HepG2 (cell line): ENCODE measurements around the gene GTF2E1. TPM values are rescaled to one million over a fixed set of nuclear protein-coding genes. Genes with fewer than 3 reads are reported as not detected.

Source experiments
- ATAC-seq: fragments of 200-7000 bp; cut with Tn5 transposase; 3 replicates; pipeline ENCODE4 v1.9.1; 2020; ENCODE audit warnings: mild to moderate bottlenecking, moderate library complexity
- BruUV-seq: library from RNA; stranded (reverse); fragments of 400-500 nt; replicated peaks from 2 replicates; lab custom pipeline; 2021; lab: Mats Ljungman, UMichigan
- CTCF ChIA-PET: fragments of 300-600 bp; formaldehyde crosslinking; extraction: SDS; loops from one replicate; lab custom pipeline; 2021; ENCODE audit warnings: low total read pairs, inconsistent platforms, low intra/inter-chr PET ratio; lab: Yijun Ruan, JAX
- POLR2A ChIA-PET: fragments of 350-600 bp; sonication (Branson Sonifier 250); formaldehyde crosslinking; loops from one replicate; lab custom pipeline; 2020; ENCODE audit warnings: antibody characterized with exemption, inconsistent platforms; lab: Yijun Ruan, JAX
- DNase-seq: peaks from one replicate; pipeline ENCODE4 v3.0.0-alpha.2; 2015; ENCODE audit warnings: low spot score
- FAIRE-seq: peaks from 3 replicates; lab custom pipeline; 2011; peaks lifted over from hg19 to GRCh38; lab: Jason Lieb, UNC
- H2AFZ ChIP-seq: one replicate; pipeline ENCODE4 v1.6.1; 2011; ENCODE audit warnings: low read length, inconsistent platforms
- H3K27ac ChIP-seq: fragments of 300-600 bp; 3 replicates; pipeline ENCODE4 v1.8.0; 2011; ENCODE audit warnings: mixed run types, mild to moderate bottlenecking, mixed read lengths, low read length, inconsistent platforms; ENCODE audit not compliant: insufficient read depth; ENCODE audit errors: extremely low read length
- H3K27me3 ChIP-seq, 2 experiments: fragments of 200-600 bp in 1 of 2; 2 replicates in 1 of 2; 3 replicates in 1 of 2; pipeline versions ENCODE4 v1.6.0 to v1.8.0; 2011; ENCODE audit warnings: low read length in 2 of 2, mild to moderate bottlenecking in 2 of 2, moderate library complexity in 2 of 2, inconsistent platforms in 1 of 2; ENCODE audit not compliant: insufficient read depth in 2 of 2, control insufficient read depth in 1 of 2
- H3K36me3 ChIP-seq, 2 experiments: fragments of 200-600 bp in 1 of 2; replicated peaks in 1 of 2; 2 replicates in 1 of 2; 3 replicates in 1 of 2; pipeline versions ENCODE4 v1.5.1 to v1.8.0; 2011; ENCODE audit warnings: low read length in 2 of 2, inconsistent platforms in 1 of 2; ENCODE audit not compliant: insufficient read depth in 2 of 2, control insufficient read depth in 1 of 2
- H3K4me1 ChIP-seq: 2 replicates; pipeline ENCODE4 v1.5.1; 2012; ENCODE audit warnings: low read length, inconsistent platforms; ENCODE audit not compliant: insufficient read depth
- H3K4me2 ChIP-seq: 2 replicates; pipeline ENCODE4 v1.6.0; 2011; ENCODE audit warnings: low read depth, low read length, inconsistent platforms
- H3K4me3 ChIP-seq, 3 experiments: fragments of 200-600 bp in 1 of 3; sonication (generic), shearing (Covaris generic) in 1 of 3; replicated peaks in 1 of 3; 2 replicates each; pipeline ENCODE4 v1.5.1; 2011 to 2016; ENCODE audit warnings: low read length in 3 of 3, inconsistent platforms in 2 of 3, low read depth in 2 of 3, mild to moderate bottlenecking in 2 of 3, control low read depth in 1 of 3, mixed read lengths in 1 of 3; ENCODE audit not compliant: insufficient read depth in 1 of 3
- H3K79me2 ChIP-seq: one replicate; pipeline ENCODE4 v1.6.1; 2011; ENCODE audit warnings: low read length, inconsistent platforms; ENCODE audit not compliant: insufficient read depth
- H3K9ac ChIP-seq: 2 replicates; pipeline ENCODE4 v1.6.0; 2011; ENCODE audit warnings: mild to moderate bottlenecking, low read depth, low read length, inconsistent platforms; ENCODE audit not compliant: insufficient read depth
- H3K9me3 ChIP-seq: 2 replicates; pipeline ENCODE4 v1.5.1; 2012; ENCODE audit warnings: mild to moderate bottlenecking, low read length
- H4K20me1 ChIP-seq: 2 replicates; pipeline ENCODE4 v1.6.0; 2011; ENCODE audit warnings: inconsistent platforms, mild to moderate bottlenecking, low read length, moderate library complexity; ENCODE audit not compliant: insufficient read depth
- AKAP8 ChIP-seq: sonication (generic); formaldehyde crosslinking; IDR thresholded peaks from 2 replicates; pipeline ENCODE4 v1.5.1; 2020; ENCODE audit warnings: mild to moderate bottlenecking, missing genetic modification reagents
- HNF4G ChIP-seq, 2 experiments: sonication (generic) in 1 of 2; formaldehyde crosslinking in 1 of 2; IDR thresholded peaks; 2 replicates each; pipeline versions ENCODE4 v1.4.0 to v1.6.1; 2011 to 2020; ENCODE audit warnings: borderline replicate concordance in 2 of 2, low read depth in 2 of 2, mild to moderate bottlenecking in 2 of 2, low read length in 1 of 2, missing genetic modification reagents in 1 of 2, moderate library complexity in 1 of 2
- KIAA2018 ChIP-seq: sonication (generic); formaldehyde crosslinking; IDR thresholded peaks from 2 replicates; pipeline ENCODE4 v1.5.0; 2020; ENCODE audit warnings: mild to moderate bottlenecking, missing genetic modification reagents, borderline replicate concordance
- SCMH1 ChIP-seq: sonication (generic); formaldehyde crosslinking; IDR thresholded peaks from 2 replicates; pipeline ENCODE4 v1.9.0; 2021; ENCODE audit warnings: missing genetic modification reagents, mild to moderate bottlenecking, borderline replicate concordance
- SETDB1 ChIP-seq: sonication (generic); formaldehyde crosslinking; IDR thresholded peaks from 2 replicates; pipeline ENCODE4 v1.5.1; 2020; ENCODE audit warnings: missing genetic modification reagents, mild to moderate bottlenecking, borderline replicate concordance
- SRSF1 ChIP-seq: fragments of 200-400 bp; formaldehyde crosslinking; optimal IDR thresholded peaks from 2 replicates; pipeline ENCODE3; 2017; ENCODE audit warnings: mild to moderate bottlenecking, low read depth, low read length, moderate library complexity
- ZNF597 ChIP-seq: sonication (generic); formaldehyde crosslinking; IDR thresholded peaks from 2 replicates; pipeline ENCODE4 v1.5.0; 2020; ENCODE audit warnings: missing genetic modification reagents
- ZNF724P ChIP-seq: sonication (generic); formaldehyde crosslinking; IDR thresholded peaks from 2 replicates; pipeline ENCODE4 v1.8.0; 2022; ENCODE audit warnings: missing genetic modification reagents, borderline replicate concordance
- WGBS: methylation state at CpG from one replicate; pipeline ENCODE4 v1.1.6; 2017; ENCODE audit warnings: low lambda C conversion rate; 5-methylcytosine and 5-hydroxymethylcytosine counted together
- in situ Hi-C: cut with HindIII; loops from 2 replicates; pipeline ENCODE4 v1.10.0; 2017; ENCODE audit warnings: low pct_unique_long_range_greater_than_20kb; ENCODE audit not compliant: extremely low pct_ligation_motif_present
- intact Hi-C: fragments of 100-400 bp; cut with micrococcal nuclease; formaldehyde crosslinking; loops from one replicate; pipeline ENCODE4 v1.10.0; 2022; ENCODE audit not compliant: unreplicated experiment
- polyA plus RNA-seq, 8 experiments: library from polyadenylated mRNA; depleted of rRNA in 3 of 8; stranded (reverse) in 7 of 8; unstranded in 1 of 8; fragments of >200 nt; fragmentation: Illumina TruSeq in 4 of 8; extraction: Trizol in 4 of 8; gene quantifications; 2 replicates each; pipeline versions ENCODE4 v1.2.1 to v1.2.3, GENCODE V29; 2011 to 2016; ENCODE audit warnings: low read depth in 4 of 8, missing spikeins in 1 of 8, mixed read lengths in 1 of 8; ENCODE audit not compliant: insufficient read depth in 1 of 8
- total RNA-seq, 5 experiments: library from RNA; depleted of rRNA; stranded (reverse); fragments of >200 nt; fragmentation: Illumina TruSeq; extraction: Trizol; gene quantifications; 2 replicates each; pipeline ENCODE4 v1.2.3, GENCODE V29; 2016; ENCODE audit warnings: low read depth in 1 of 5
- TF ChIP-seq, protein P1 (sequence below): sonication (generic); formaldehyde crosslinking; IDR thresholded peaks from 2 replicates; pipeline ENCODE4 v1.8.0; 2022; ENCODE audit warnings: mild to moderate bottlenecking, missing genetic modification reagents; ENCODE audit not compliant: insufficient replicate concordance
- TF ChIP-seq, protein P2 (sequence below): sonication (generic); formaldehyde crosslinking; IDR thresholded peaks from 2 replicates; pipeline ENCODE4 v1.4.0; 2020; ENCODE audit warnings: missing genetic modification reagents

GTF2E1 gene
- total and polyA plus RNA-seq, 2 of the 13 experiments (the other 11 are each of a cell fraction or from before 2014, with no cell fraction given), result 7.7 to 21.5 TPM

GRCh38 chr3:120752230-120752629 lies 9.7 kb downstream of the GTF2E1 start:
- no peaks in the 10 kb centered on the region for H3K27me3 ChIP-seq
- H3K9ac ChIP-seq, result no peak overlapping the region
- no peaks in the 10 kb centered on the region for H3K4me1 ChIP-seq
- peaks cover 0 to 22% of the 10 kb centered on the region in 2 experiments; a peak in 2 of 5 replicates for H3K36me3 ChIP-seq
- intact Hi-C loops, result no loop called here
- H3K9me3 ChIP-seq, result no peaks in the 10 kb centered on the region
- no TSS peak for BruUV-seq
- peaks cover 3% of the 10 kb centered on the region for H3K79me2 ChIP-seq
- ATAC-seq (no peak), DNase-seq (no peak), FAIRE-seq (no peak)
- in situ Hi-C loops, result no loop called here
- H4K20me1 ChIP-seq, result no peaks in the 10 kb centered on the region
- H3K4me3 ChIP-seq, result no peak overlapping the region
- ChIA-PET POLR2A (no interaction called here), CTCF (no interaction called here)
- WGBS, result 100% methylated on average over 1 of the region's 1 CpG
- H3K4me2 ChIP-seq, result no peak overlapping the region
- no peak overlapping the region for H2AFZ ChIP-seq
- H3K27ac ChIP-seq, result no peak overlapping the region
- TF ChIP-seq SETDB1 (CRISPR knock-in tag) (no peak), HNF4G (IDR thresholded peaks at IDR 0.05; ENCODE audit: borderline replicate concordance, low read depth, low read length) (no peak), HNF4G (CRISPR knock-in tag; IDR thresholded peaks at IDR 0.05; ENCODE audit: borderline replicate concordance, low read depth) (no peak), SRSF1 (no peak), ZNF724P (no peak), ZNF597 (CRISPR knock-in tag) (no peak), SCMH1 (CRISPR knock-in tag) (no peak), AKAP8 (CRISPR knock-in tag) (no peak), KIAA2018 (CRISPR knock-in tag) (no peak)
- TF ChIP-seq, protein P1, sequence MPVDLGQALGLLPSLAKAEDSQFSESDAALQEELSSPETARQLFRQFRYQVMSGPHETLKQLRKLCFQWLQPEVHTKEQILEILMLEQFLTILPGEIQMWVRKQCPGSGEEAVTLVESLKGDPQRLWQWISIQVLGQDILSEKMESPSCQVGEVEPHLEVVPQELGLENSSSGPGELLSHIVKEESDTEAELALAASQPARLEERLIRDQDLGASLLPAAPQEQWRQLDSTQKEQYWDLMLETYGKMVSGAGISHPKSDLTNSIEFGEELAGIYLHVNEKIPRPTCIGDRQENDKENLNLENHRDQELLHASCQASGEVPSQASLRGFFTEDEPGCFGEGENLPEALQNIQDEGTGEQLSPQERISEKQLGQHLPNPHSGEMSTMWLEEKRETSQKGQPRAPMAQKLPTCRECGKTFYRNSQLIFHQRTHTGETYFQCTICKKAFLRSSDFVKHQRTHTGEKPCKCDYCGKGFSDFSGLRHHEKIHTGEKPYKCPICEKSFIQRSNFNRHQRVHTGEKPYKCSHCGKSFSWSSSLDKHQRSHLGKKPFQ, result no peak
- TF ChIP-seq, protein P2, sequence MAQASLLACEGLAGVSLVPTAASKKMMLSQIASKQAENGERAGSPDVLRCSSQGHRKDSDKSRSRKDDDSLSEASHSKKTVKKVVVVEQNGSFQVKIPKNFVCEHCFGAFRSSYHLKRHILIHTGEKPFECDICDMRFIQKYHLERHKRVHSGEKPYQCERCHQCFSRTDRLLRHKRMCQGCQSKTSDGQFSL (CRISPR knock-in tag), result no peak
